Progenitor cell of endocrine pancreas (in vitro differentiated cells): ENCODE results near the gene DDX10. TPM values are rescaled to one million over a fixed set of nuclear protein-coding genes. Genes with fewer than 3 reads are reported as not detected.
"Not testable (repeated sequence)": the region's sequence is repeated elsewhere in the genome, so short reads cannot be mapped to it uniquely, and the experiment has no call there.

ENCODE experiments used
- DNase-seq: peaks from one replicate; pipeline ENCODE4 v3.0.0; 2021; ENCODE audit warnings: low spot score; ENCODE audit not compliant: unreplicated experiment
- H3K27ac Mint-ChIP-seq: 2 replicates; pipeline ENCODE4 v1.8.0; 2021; ENCODE audit warnings: mild to moderate bottlenecking, moderate library complexity, mixed read lengths
- H3K27me3 Mint-ChIP-seq: 2 replicates; pipeline ENCODE4 v1.8.0; 2021; ENCODE audit warnings: mixed read lengths
- H3K36me3 Mint-ChIP-seq: 2 replicates; pipeline ENCODE4 v1.8.0; 2022; ENCODE audit warnings: mixed read lengths; ENCODE audit not compliant: insufficient read depth
- H3K4me1 Mint-ChIP-seq: 2 replicates; pipeline ENCODE4 v1.8.0; 2021; ENCODE audit warnings: low read depth, mixed read lengths
- H3K4me3 Mint-ChIP-seq: 2 replicates; pipeline ENCODE4 v1.8.0; 2021; ENCODE audit warnings: low read depth, mild to moderate bottlenecking, moderate library complexity, mixed read lengths
- H3K9me3 Mint-ChIP-seq: 2 replicates; pipeline ENCODE4 v1.8.0; 2021; ENCODE audit warnings: low read depth, mixed read lengths
- CTCF ChIP-seq: fragments of 200-600 bp; sonication (generic); IDR thresholded peaks from one replicate; pipeline ENCODE4 v1.5.0; 2021; ENCODE audit warnings: antibody characterized with exemption, mild to moderate bottlenecking; ENCODE audit not compliant: unreplicated experiment
- total RNA-seq: library from RNA; stranded (reverse); gene quantifications from 2 replicates; pipeline ENCODE4 v1.2.1, GENCODE V29; 2021

The DDX10 gene
- total RNA-seq, 1 donor from 2014 or later: 31.9 TPM

- H3K27ac Mint-ChIP-seq: no peak overlapping the region
- peaks cover 12% of the 10 kb centered on the region for H3K4me1 Mint-ChIP-seq
- no peaks in the 10 kb centered on the region for H3K27me3 Mint-ChIP-seq
- no peak for TF ChIP-seq CTCF
- peaks cover 19% of the 10 kb centered on the region for H3K9me3 Mint-ChIP-seq
- DNase-seq: no peak
- H3K4me3 Mint-ChIP-seq: no peak overlapping the region
- H3K36me3 Mint-ChIP-seq: peaks cover 11% of the 10 kb centered on the region
Measured at GRCh38 chr11:108774037-108774730, 109.3 kb downstream of the DDX10 start.

GRCh38 chr11:108775324-108775723, 110.5 kb downstream of the DDX10 start:
- no peak for TF ChIP-seq CTCF
- Mint-ChIP-seq H3K4me3 (no peak overlapping the region), H3K36me3 (peaks cover 11% of the 10 kb centered on the region), H3K27me3 (no peaks in the 10 kb centered on the region), H3K4me1 (peaks cover 12% of the 10 kb centered on the region), H3K9me3 (peaks cover 18% of the 10 kb centered on the region), H3K27ac (no peak overlapping the region)
- no peak for DNase-seq

GRCh38 chr11:108779147-108779546, 114.3 kb downstream of the DDX10 start:
- H3K4me1 Mint-ChIP-seq: peaks cover 11% of the 10 kb centered on the region
- H3K36me3 Mint-ChIP-seq, H3K4me3 Mint-ChIP-seq, DNase-seq, H3K27ac Mint-ChIP-seq, H3K27me3 Mint-ChIP-seq: not testable (repeated sequence)
- peaks cover 12% of the 10 kb centered on the region for H3K9me3 Mint-ChIP-seq

- DNase-seq: no peak
- no peak for TF ChIP-seq CTCF
- H3K27ac Mint-ChIP-seq: no peak overlapping the region
- peaks cover 11% of the 10 kb centered on the region for H3K36me3 Mint-ChIP-seq
- peaks cover 2% of the 10 kb centered on the region for H3K4me1 Mint-ChIP-seq
- no peaks in the 10 kb centered on the region for H3K27me3 Mint-ChIP-seq
- no peak overlapping the region for H3K4me3 Mint-ChIP-seq
- peaks cover 19% of the 10 kb centered on the region for H3K9me3 Mint-ChIP-seq
Measured at GRCh38 chr11:108780119-108780518, 115.2 kb downstream of the DDX10 start.

GRCh38 chr11:108781946-108782345, 117.1 kb downstream of the DDX10 start:
- Mint-ChIP-seq H3K27ac (no peak overlapping the region), H3K4me1 (peaks cover 5% of the 10 kb centered on the region), H3K9me3 (peaks cover 20% of the 10 kb centered on the region), H3K27me3 (no peaks in the 10 kb centered on the region), H3K36me3 (peaks cover 13% of the 10 kb centered on the region), H3K4me3 (no peak overlapping the region)
- DNase-seq: no peak
- TF ChIP-seq CTCF: no peak
